ENCODE measurements around the gene CNTNAP2. TPM values are rescaled to one million over a fixed set of nuclear protein-coding genes. Genes with fewer than 3 reads are reported as not detected.
"Not testable (repeated sequence)": the region's sequence is repeated elsewhere in the genome, so short reads cannot be mapped to it uniquely, and the experiment has no call there.

The CNTNAP2 gene
- total RNA-seq, 2 experiments from 2014 or later: not detected

DNA sequence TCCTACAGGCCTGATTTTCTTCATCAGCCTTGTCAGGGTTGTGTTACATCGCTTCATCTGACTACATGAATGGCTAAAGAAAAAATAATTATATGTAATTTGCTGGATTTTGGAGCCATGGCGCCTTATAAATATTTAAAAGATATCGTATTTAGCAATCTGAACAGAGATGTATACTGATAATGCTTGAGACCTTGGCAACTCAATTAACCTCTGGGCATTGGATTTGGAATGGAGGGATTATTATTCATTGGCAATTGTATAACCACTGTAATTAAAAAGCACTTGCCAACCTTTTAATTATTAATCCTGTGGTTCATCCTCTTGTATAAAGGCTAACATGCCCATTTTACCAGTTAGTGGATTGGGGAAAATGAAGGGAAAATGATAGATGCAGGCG is 745.1 kb downstream of the CNTNAP2 start:
- CTCF ChIA-PET: no interaction called here
- POLR2A ChIA-PET: no interaction called here

DNA sequence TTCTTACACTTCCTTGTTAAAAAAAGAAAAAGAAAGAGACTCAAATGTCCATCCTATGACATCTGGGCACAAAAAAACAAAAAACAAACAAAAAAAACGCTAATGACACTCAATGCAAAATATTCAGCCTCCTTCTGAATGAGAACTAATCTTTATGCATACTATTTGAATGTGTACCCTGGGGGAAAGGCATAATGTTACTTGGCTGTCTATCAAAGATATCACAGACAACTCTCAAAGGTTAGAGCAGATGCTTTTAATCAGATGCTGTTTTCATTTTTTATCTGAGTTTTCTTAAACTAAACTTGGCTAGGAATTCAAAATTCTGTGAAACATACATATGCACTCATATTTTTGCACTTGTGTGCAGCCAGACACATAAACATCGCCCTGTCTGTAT is 745.8 kb downstream of the CNTNAP2 start:
- ChIA-PET CTCF (no interaction called here), POLR2A (no interaction called here)

DNA sequence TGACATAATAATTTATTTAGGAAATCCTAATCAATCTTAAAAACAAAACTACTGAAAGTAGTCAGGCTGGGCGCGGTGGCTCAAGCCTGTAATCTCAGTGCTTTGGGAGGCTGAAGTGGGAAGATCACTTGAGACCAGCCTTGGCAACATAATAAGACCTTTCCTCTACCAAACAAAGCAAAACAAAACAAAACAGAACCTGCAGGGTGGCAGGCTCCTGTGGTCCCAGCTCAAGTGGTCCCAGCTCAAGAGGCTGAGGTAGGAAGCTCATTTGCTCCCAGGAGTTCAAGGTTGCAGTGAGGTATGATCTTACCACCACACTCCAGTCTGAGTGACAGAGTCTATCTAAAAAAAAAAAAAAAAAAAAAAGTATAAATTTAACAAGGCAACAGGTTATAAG is 748.0 kb downstream of the CNTNAP2 start:
- ChIA-PET POLR2A (no interaction called here), CTCF (no interaction called here)

DNA sequence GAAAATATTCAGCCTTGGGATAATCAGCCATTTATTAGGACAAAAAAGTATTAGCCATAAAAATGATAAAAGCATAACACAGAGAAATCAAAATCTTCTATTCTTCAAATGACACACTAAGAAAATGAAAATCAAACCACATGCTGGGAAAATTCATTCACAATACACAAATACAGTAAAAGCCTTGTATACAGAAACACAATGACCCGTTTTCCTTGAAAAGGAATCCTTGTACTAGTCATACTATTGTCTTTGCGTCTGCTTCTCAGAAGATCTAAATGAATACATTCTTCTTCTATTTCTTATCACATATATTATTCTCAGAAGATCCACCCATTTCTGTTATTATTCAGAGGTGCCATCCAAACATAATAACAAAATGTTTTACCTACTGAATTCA is 749.1 kb downstream of the CNTNAP2 start:
- ChIA-PET CTCF (no interaction called here), POLR2A (no interaction called here)

DNA sequence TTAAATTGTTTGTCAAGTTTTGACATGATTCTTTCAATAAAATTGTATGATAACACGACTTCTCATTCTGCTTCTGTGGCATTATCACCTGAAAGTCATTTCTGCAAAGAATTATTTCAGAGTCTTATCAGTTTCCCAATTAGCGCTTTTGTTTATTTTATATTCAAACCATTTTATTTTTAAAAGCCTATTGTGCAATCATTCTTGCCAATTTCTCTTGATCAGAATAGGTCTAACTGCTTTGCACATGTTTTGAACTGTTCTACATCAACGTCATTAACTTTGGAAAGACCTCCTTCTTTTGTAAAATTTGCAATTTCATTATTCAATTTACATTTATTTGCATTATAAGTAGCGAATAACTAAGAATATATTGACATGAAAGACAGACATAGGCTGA is 758.1 kb downstream of the CNTNAP2 start:
- ChIA-PET CTCF (no interaction called here), POLR2A (no interaction called here)

DNA sequence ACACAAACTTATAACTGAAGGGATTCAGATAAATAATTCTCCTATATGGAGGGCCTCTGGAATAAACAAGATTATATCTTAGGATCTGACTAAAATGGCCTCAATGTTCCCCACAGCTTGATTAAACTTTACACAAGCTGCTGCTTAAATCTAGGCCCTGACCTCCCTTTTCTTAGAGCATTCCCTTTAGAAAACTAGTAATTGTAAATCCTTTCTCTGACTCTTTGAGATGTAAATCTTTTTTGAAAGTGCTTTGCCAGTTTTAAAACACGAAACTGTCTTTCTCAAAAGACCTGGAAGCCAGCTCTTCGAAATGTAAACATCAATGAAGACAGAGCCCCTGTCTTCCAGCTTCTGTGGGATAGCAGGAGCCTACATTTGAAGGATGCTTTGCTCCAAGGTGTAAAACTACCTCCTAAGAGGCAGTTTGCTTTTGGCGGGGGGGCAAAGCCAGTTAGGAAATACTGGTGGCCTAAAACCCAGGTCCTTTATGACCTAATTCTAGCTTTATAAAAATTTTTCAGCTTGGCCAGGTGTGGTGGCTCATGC is 758.7 kb downstream of the CNTNAP2 start:
- ChIA-PET POLR2A (no interaction called here), CTCF (no interaction called here)

DNA sequence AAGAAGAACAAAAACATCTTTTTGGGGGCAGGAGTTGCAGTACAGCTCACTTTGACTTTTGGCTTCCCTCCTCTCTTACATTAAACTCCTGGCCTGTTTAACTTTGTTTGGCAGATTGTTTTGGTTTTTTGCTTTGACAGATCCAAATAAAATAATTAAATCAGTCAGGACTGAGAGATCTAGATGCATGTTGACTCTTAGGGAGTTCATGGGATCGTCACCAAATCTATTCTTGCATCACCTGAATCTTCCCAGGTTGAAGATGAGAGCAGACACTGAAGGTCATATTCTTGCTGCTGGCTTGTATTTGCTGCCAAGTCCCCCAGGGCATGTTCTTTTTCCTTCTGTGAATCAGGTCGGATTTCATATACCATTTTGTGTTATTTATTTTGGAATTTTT is 759.4 kb downstream of the CNTNAP2 start:
- CTCF ChIA-PET: no interaction called here
- POLR2A ChIA-PET: no interaction called here

DNA sequence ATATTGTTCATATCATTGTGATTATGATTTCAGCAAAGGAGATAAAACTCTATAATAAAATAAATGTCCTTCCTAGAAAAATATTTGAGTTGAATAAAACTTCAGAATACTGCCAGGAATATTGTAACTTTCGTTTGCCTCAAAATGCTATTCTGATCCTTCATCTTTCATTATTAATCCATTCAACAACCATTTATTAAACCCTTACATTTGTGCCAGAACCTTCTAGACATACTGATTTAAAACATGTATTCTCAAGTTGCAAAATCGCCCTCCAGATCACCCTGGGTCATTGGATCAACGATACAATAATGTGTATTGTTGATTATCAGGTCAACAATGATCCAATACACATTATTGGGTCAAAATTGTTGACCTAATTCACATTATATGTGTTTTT is 759.8 kb downstream of the CNTNAP2 start:
- ChIA-PET POLR2A (no interaction called here), CTCF (no interaction called here)

DNA sequence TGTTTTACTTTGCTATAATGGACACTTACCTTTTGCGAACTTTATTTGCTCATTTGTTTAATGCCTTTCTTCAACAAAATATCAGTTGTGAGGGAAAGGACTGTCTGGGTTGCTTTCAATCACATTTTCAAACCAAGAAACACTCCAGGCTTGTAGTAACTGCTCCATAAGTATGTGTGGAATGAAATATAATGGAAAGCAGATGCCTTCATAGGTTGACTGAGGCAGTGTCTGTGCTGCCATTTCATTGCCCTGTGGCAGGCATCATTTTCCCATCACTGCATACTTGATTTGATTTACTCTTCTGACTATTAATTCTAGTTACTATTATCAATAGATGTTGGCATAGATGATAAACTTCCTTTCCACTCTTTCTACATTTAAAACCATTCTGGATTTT is 762.3 kb downstream of the CNTNAP2 start:
- CTCF ChIA-PET: no interaction called here
- POLR2A ChIA-PET: no interaction called here

DNA sequence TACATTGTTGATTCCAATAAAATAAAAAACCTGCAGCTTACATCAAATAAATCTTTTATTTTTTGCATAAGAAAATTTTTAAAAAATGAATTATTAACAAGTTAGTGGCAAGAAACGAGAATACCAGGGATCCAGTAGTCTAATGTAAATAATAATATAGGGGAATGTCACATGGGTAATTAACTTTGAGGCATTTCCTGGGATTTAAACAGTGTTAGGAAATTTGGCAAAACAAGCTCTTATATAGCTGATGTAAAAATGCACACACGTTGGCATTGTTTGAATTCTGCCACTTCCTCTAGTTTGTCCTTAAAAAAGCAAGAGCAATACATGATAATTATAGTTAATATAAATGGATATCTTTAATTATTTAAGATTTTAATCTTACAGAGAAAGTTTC is 768.6 kb downstream of the CNTNAP2 start:
- ChIA-PET CTCF (no interaction called here), POLR2A (no interaction called here)

DNA sequence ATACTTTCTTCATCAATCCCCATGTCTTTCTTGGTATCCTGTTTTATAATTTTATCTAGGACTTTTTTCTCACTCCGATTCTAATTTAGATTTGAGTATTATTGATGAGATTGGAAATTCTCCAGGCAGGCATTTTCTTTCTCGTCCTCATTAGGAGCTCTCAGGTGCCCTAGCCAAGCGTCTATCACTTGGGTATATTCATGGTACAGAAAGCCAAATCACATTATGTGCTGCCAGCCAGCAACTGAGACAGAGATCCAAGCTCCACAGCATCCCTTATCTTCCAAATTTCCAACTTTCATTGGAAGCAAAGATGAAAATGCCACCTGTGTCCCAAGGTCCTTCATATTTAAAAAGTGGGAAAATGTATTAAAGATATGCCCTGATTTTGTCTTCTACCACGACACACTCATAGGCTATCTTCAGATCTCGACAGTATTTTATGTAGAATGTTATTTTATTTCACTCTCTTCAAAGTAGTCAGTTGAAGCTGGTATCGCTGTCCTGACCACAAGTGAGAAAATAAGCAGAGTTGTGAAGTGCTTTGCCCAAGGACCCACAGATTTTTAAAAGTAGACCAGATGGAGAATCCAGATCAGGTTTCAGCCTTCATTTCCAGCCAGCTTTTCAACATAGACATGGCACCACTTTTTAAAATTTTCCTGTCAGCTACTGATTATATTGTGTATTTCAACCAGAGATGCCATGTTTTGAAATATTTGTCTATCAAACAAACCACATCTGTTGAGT is 773.4 kb downstream of the CNTNAP2 start:
- ChIA-PET POLR2A (no interaction called here), CTCF (no interaction called here)

DNA sequence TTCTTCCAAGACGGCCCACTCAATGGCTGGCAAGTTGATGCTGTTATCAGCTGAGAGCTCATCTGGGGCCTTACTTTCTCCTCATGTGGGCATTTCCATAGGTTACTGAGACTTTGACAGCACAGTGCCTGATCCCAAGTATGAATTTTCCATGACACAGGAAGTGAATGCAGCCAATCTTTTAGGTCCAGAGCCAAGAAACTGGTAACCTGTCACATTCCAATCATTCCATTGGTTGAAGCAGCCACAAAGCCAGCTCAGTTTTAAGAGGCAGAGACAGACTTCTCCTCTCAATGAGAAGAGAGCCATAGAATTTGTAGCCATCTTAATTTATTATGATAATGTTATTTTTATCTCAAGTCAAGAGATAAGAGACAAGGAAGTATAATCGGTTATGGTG is 775.5 kb downstream of the CNTNAP2 start:
- ChIA-PET CTCF (no interaction called here), POLR2A (no interaction called here)

DNA sequence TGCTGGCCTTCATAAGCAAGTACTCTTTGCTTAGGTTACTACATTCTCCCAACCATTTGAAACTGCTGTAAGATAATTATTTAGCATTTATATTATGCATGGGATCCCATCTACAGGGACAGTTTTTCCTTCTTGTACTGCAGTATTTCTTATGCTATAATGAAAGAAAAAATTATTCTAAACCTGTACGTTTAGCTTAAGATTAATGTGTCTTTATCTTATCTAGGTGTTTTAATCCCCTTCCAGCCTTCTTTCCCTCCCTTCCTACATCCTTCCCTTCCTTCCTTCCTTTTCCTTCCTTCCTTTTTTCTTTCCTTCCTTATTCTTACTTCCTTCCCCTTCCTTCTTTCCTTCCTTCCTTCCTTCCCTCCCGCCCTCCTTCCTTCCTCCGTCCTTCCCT is 778.3 kb downstream of the CNTNAP2 start:
- CTCF ChIA-PET: no interaction called here
- POLR2A ChIA-PET: no interaction called here

DNA sequence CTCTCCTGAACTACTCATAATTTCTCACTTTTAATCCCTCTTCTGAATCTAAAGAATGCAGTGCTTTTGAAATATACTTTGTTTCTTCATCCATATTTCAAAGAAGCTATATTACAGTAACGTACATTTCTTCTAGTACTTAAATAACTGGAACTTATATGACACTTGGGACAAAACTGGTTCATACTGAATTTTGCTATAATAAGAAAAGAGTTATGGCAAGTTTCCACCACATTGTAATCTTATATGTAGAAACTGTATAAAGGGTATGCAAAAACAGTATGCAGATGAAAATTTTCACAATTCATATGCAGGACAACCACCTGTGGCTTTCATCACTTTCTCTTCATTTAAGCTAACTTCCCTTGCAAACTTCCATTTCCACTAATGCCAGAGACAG is 785.7 kb downstream of the CNTNAP2 start:
- POLR2A ChIA-PET: no interaction called here
- CTCF ChIA-PET: no interaction called here

DNA sequence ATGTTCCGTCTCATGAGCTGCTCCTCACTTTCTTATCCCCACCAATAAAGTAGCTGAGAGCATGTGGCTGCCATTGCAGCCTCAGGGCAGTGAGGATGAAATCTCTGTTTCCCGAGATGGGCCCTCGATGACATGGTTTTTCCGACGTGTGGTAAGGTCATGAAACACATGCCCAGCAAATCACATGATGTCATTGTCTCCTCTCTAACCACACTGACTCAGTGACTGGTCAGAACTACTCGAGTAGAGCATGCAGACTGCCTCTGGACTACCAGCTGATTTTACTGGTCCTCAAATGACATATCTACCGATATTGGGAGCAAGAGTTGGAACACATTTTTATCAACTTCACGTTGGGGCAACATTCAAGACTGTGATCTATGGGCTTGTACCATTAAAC is 786.1 kb downstream of the CNTNAP2 start:
- CTCF ChIA-PET: no interaction called here
- POLR2A ChIA-PET: no interaction called here

DNA sequence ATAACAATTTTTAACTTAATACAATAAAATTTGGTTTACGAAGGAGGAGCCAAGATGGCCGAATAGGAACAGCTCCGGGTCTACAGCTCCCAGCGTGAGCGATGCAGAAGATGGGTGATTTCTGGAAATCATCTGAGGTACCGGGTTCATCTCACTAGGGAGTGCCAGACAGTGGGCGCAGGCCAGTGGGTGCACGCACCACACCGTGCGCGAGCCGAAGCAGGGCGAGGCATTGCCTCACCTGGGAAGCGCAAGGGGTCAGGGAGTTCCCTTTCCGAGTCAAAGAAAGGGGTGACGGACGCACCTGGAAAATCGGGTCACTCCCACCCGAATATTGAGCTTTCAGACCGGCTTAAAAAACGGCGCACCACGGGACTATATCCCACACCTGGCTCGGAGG is 789.1 kb downstream of the CNTNAP2 start:
- CTCF ChIA-PET, POLR2A ChIA-PET: not testable (repeated sequence)

DNA sequence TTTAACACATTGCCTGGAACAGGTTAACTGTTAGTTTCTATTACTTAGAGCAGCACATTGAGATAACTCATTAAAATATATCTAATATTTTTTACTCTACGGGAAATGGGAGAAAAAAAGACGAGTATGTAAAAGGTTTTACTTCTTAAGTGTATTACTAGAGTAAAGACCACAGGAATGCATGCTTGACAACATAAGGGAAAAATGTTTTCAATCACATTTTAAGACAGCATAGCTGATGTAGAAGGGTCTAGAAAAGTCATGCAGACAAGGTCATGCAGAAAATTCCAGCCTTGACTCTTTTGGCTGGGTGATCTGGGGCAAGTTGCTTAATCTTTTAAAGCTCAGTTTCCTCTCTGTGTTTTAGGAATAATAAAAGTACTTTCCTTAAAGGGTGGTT is 806.2 kb downstream of the CNTNAP2 start:
- ChIA-PET POLR2A (no interaction called here), CTCF (no interaction called here)

DNA sequence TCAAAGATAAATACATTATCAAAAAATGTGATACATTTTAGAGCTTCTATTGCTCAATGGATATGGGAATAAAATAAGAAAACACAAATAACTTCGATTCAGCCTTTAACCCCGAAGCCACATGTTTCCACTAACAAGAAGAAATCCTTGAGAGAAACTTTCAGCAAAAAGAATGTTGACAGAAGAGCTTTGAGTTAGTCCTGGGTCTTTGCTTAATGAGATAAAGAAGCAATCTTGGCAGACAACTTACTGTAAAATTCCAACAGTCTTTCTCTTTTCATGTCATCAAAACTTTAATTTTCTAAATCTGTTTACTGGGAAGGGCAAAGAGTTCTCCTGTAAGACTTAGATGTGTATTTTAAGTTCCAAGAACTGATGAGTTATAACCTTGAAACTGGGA is 810.2 kb downstream of the CNTNAP2 start:
- CTCF ChIA-PET: interaction anchor here (0.6 kb wide), 1 partner anchor 1525 kb away, joined by 4 read pairs; no protein-coding TSS in a partner anchor
- POLR2A ChIA-PET: no interaction called here

DNA sequence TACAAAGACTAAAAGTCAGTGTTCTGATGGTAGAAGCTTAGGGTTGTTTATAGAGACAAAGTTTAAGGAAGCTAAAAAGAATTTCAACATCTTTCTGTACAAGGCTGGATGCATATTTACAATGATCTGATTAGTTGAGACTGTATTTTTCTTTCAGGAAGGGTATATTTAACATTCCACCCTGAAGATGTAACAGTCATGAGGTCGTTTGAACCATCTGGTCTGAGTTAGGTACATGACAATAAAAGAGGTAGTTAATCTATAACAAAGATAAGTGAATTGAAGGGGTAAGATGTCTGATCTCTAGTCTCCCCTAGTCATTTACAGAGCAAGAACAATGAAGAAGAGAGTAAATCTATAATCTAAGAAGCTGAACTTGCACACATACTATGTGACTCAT is 821.2 kb downstream of the CNTNAP2 start:
- POLR2A ChIA-PET: no interaction called here
- CTCF ChIA-PET: no interaction called here

DNA sequence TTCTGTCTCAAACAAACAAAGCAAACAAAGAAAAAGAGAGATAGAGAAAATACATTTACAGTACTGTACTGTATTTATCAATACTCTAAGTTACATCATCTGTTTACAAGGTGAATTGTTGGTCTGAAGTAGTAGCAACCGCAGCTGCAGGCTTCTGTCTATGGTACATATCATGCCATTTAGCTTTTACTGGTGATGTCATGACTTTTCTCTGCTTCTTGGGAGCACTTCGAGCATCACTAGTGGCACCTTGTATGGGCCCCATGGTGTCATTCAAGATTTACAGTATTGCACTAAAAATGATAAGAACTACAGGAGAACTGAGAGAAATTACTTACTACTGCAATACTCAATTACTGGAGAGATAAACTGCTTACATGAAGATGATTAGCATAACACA is 826.9 kb downstream of the CNTNAP2 start:
- CTCF ChIA-PET: no interaction called here
- POLR2A ChIA-PET: no interaction called here

DNA sequence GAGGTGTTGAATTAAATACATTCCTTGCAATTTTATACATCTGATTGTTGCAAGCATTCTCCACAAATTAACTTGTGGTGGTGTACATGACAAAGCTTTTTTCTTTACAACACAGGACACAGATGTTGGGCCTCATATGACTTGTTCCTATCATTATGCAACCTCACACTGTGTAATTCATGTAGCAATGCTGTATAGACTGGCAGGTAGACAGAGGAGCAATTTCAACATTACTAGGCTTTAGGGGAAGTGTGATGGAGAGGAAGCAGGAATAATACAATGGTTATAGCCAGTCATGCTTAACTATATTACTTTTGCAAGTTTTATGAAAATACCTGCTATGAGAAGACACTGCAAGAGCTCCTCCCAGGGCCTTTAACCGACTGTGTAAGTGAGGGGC is 832.1 kb downstream of the CNTNAP2 start:
- POLR2A ChIA-PET: no interaction called here
- CTCF ChIA-PET: no interaction called here

DNA sequence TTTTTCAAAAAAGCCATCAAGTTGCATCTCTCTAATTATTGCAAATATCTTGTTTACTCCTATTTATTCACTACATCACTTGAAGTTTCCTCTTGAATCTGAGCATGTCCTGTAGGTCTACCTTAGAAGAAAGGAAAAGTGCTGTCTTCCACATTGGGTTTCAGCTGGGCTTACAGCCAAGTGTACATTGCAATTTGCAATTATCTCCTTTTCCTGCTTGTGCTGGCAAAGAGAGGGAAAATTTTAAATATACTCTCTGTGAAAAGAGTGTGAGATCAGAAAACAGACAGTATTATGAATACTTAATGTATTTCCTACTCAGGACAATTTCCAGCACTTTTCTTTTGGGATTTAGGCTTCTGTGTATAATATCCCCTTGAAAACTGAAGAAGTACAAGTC is 839.7 kb downstream of the CNTNAP2 start:
- ChIA-PET CTCF (no interaction called here), POLR2A (no interaction called here)

DNA sequence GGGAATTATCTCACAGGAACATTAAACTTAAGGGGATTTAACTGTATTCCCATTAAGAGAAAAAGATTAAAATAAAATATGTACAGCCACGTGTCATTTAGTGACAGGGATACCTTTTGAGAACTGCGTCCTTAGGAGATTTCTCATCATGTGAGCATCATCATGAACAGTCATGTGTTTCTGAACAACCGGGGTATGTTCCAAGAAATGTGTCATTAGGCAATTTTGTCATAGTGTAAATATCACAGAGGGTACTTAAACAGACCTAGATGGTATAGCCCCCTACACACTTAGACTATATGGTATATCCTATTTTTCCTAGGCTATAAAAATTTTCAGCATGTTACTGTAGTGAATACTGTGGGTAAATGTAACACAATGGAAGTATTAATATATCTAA is 840.3 kb downstream of the CNTNAP2 start:
- ChIA-PET POLR2A (no interaction called here), CTCF (no interaction called here)

All from activated CD8-positive, alpha-beta memory T cell treated with anti-CD3 and anti-CD28 coated beads for 36 hours (primary cell).